HEK293 (cell line): ENCODE results near the gene BTBD9.

Source experiments
- ATF2 ChIP-seq: fragments of 450-650 bp; formaldehyde crosslinking; IDR thresholded peaks from 2 replicates; pipeline ENCODE4 v1.5.1; 2016; ENCODE audit warnings: missing biosample characterization, missing genetic modification characterization, low read depth
- GLIS2 ChIP-seq: fragments of 450-650 bp; formaldehyde crosslinking; IDR thresholded peaks from 2 replicates; pipeline ENCODE4 v1.5.1; 2016; ENCODE audit warnings: missing biosample characterization, missing genetic modification characterization
- HOXA7 ChIP-seq: sonication (generic); formaldehyde crosslinking; IDR thresholded peaks from 2 replicates; pipeline ENCODE4 v1.8.1; 2022; ENCODE audit warnings: missing genetic modification reagents, borderline replicate concordance
- MEIS1 ChIP-seq: sonication (generic); formaldehyde crosslinking; IDR thresholded peaks from 2 replicates; pipeline ENCODE4 v1.8.1; 2022; ENCODE audit warnings: missing genetic modification reagents, mild to moderate bottlenecking, borderline replicate concordance
- WT1 ChIP-seq: fragments of 450-650 bp; formaldehyde crosslinking; IDR thresholded peaks from 2 replicates; pipeline ENCODE4 v1.5.1; 2016; ENCODE audit warnings: missing biosample characterization, missing genetic modification characterization
- ZFP41 ChIP-seq: fragments of 450-650 bp; formaldehyde crosslinking; IDR thresholded peaks from 2 replicates; pipeline ENCODE4 v1.5.1; 2016; ENCODE audit warnings: missing biosample characterization, missing genetic modification characterization, borderline replicate concordance
- ZFP69B ChIP-seq: fragments of 450-650 bp; formaldehyde crosslinking; IDR thresholded peaks from 2 replicates; pipeline ENCODE4 v1.5.1; 2016; ENCODE audit warnings: missing biosample characterization, missing genetic modification characterization
- ZNF302 ChIP-seq: fragments of 450-650 bp; formaldehyde crosslinking; IDR thresholded peaks from 2 replicates; pipeline ENCODE4 v1.5.1; 2016; ENCODE audit warnings: missing biosample characterization, missing genetic modification characterization, low read depth
- ZNF658 ChIP-seq: fragments of 450-650 bp; formaldehyde crosslinking; IDR thresholded peaks from 2 replicates; pipeline ENCODE4; 2016; ENCODE audit warnings: missing biosample characterization, missing genetic modification characterization
- ZNF677 ChIP-seq: fragments of 450-650 bp; IDR thresholded peaks from 2 replicates; pipeline ENCODE4 v1.5.0; 2018; ENCODE audit warnings: missing biosample characterization, mild to moderate bottlenecking, missing genetic modification characterization, moderate library complexity
- TF ChIP-seq, protein P1 (sequence below): fragments of 450-650 bp; formaldehyde crosslinking; IDR thresholded peaks from 2 replicates; pipeline ENCODE4 v1.5.1; 2016; ENCODE audit warnings: missing biosample characterization, missing genetic modification characterization

DNA sequence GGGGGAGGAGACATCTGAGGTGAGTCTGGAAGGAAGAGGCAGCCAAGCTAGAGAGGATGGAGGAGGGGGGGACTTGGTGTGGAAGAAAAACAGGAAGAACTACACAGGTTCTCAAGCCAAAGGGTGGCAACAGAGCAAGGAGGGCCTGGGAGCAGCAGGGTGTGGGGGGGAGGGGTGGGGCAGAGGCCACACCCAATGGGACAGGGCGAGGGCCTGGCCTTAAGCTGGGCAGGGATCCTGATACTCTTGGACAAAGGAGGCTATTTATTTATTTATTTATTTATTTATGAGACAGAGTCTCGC lies 461.2 kb downstream of the BTBD9 start:
- no peak for TF ChIP-seq ZNF658 (tag by site-specific recombination)
- TF ChIP-seq ATF2 (tag by site-specific recombination): no peak
- TF ChIP-seq ZNF677 (tag by site-specific recombination): no peak
- TF ChIP-seq GLIS2 (tag by site-specific recombination): no peak
- TF ChIP-seq, protein P1, sequence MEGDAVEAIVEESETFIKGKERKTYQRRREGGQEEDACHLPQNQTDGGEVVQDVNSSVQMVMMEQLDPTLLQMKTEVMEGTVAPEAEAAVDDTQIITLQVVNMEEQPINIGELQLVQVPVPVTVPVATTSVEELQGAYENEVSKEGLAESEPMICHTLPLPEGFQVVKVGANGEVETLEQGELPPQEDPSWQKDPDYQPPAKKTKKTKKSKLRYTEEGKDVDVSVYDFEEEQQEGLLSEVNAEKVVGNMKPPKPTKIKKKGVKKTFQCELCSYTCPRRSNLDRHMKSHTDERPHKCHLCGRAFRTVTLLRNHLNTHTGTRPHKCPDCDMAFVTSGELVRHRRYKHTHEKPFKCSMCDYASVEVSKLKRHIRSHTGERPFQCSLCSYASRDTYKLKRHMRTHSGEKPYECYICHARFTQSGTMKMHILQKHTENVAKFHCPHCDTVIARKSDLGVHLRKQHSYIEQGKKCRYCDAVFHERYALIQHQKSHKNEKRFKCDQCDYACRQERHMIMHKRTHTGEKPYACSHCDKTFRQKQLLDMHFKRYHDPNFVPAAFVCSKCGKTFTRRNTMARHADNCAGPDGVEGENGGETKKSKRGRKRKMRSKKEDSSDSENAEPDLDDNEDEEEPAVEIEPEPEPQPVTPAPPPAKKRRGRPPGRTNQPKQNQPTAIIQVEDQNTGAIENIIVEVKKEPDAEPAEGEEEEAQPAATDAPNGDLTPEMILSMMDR: no peak
- no peak for TF ChIP-seq ZFP41
- no peak for TF ChIP-seq MEIS1 (CRISPR knock-in tag)
- no peak for TF ChIP-seq ZFP69B
- TF ChIP-seq HOXA7: no peak
- no peak for TF ChIP-seq ZNF302
- TF ChIP-seq WT1 (tag by site-specific recombination): no peak
